OCI-LY1 (cell line): Measurements from ENCODE around the gene ZNF74.

ENCODE experiments used
- EZH2 ChIP-seq: fragments of 200-600 bp; sonication (generic), shearing (Covaris generic); IDR thresholded peaks from 2 replicates; pipeline ENCODE4 v1.8.0; 2017; ENCODE audit warnings: borderline replicate concordance, mixed run types, mild to moderate bottlenecking, antibody characterized with exemption, low read length, moderate library complexity, mixed read lengths
- TF ChIP-seq, protein P1 (sequence below): fragments of 200-600 bp; sonication (generic), shearing (Covaris generic); IDR thresholded peaks from 2 replicates; pipeline ENCODE4 v1.5.1; 2017; ENCODE audit warnings: mild to moderate bottlenecking, antibody characterized with exemption, low read length, moderate library complexity, mixed read lengths

DNA sequence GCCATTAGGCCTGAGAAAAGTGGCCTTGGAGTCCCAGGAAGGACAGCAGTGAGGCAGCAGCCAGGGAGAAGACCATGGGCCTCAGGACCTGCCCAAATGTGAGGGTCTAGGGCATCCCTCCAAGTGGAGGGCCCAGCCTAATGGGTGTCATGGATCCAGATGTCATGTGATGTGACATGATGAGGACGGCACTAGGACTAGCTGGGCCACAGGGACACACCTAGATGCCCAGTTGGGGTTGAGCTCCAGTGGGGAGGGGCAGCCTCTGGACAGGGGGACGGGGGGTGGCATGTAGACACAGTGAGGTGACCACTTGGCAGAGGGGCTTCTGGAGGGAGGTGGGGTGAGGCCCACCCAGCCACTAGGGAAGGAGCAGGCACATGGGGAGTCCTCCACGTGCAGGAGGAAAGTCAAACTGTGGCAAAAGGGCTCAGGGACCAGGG lies 38.3 kb downstream of the ZNF74 start:
- TF ChIP-seq, protein P1, sequence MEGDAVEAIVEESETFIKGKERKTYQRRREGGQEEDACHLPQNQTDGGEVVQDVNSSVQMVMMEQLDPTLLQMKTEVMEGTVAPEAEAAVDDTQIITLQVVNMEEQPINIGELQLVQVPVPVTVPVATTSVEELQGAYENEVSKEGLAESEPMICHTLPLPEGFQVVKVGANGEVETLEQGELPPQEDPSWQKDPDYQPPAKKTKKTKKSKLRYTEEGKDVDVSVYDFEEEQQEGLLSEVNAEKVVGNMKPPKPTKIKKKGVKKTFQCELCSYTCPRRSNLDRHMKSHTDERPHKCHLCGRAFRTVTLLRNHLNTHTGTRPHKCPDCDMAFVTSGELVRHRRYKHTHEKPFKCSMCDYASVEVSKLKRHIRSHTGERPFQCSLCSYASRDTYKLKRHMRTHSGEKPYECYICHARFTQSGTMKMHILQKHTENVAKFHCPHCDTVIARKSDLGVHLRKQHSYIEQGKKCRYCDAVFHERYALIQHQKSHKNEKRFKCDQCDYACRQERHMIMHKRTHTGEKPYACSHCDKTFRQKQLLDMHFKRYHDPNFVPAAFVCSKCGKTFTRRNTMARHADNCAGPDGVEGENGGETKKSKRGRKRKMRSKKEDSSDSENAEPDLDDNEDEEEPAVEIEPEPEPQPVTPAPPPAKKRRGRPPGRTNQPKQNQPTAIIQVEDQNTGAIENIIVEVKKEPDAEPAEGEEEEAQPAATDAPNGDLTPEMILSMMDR = no peak
- TF ChIP-seq EZH2 = no peak
